GM21515 (cell line): ENCODE data around the gene IQCB1.
"Not testable (repeated sequence)": the region's sequence is repeated elsewhere in the genome, so short reads cannot be mapped to it uniquely, and the experiment has no call there.

ENCODE experiments used
- ATAC-seq: cut with Tn5 transposase; IDR thresholded peaks from one replicate; pipeline ENCODE4 v1.9.1; 2021; ENCODE audit not compliant: unreplicated experiment

IQCB1 gene

GRCh38 chr3:121809249-121809648 is 25.6 kb downstream of the IQCB1 start:
- ATAC-seq: peak; percentile 97

- ATAC-seq: no peak
These were observed 31.0 kb downstream of the IQCB1 start for GRCh38 chr3:121803771-121804320.

GRCh38 chr3:121800906-121801305 is 34.0 kb downstream of the IQCB1 start:
- ATAC-seq: no peak

- ATAC-seq: no peak
These were observed 37.9 kb downstream of the IQCB1 start for GRCh38 chr3:121796970-121797369.

GRCh38 chr3:121794264-121794983 is 40.4 kb downstream of the IQCB1 start:
- ATAC-seq: peak; percentile 48

GRCh38 chr3:121793078-121793477 is 41.8 kb downstream of the IQCB1 start:
- ATAC-seq: no peak

GRCh38 chr3:121786485-121786884 is 48.4 kb downstream of the IQCB1 start:
- no peak for ATAC-seq

- not testable (repeated sequence) for ATAC-seq
These were observed 52.1 kb downstream of the IQCB1 start for GRCh38 chr3:121782784-121783183.

- ATAC-seq: no peak
These were observed 53.2 kb downstream of the IQCB1 start for GRCh38 chr3:121781611-121782010.

GRCh38 chr3:121775095-121775494 is 59.8 kb downstream of the IQCB1 start:
- not testable (repeated sequence) for ATAC-seq

GRCh38 chr3:121769246-121769645 is 65.6 kb downstream of the IQCB1 start:
- ATAC-seq: no peak

GRCh38 chr3:121768452-121768851 is 66.4 kb downstream of the IQCB1 start:
- ATAC-seq: no peak

- ATAC-seq: no peak
These were observed 75.2 kb downstream of the IQCB1 start for GRCh38 chr3:121759541-121760202.

- ATAC-seq: no peak
These were observed 76.0 kb downstream of the IQCB1 start for GRCh38 chr3:121758727-121759450.

- no peak for ATAC-seq
These were observed 76.9 kb downstream of the IQCB1 start for GRCh38 chr3:121757812-121758545.

GRCh38 chr3:121757087-121757811 is 77.6 kb downstream of the IQCB1 start:
- no peak for ATAC-seq

GRCh38 chr3:121752772-121753171 is 82.1 kb downstream of the IQCB1 start:
- ATAC-seq: no peak

GRCh38 chr3:121752261-121752660 is 82.6 kb downstream of the IQCB1 start:
- no peak for ATAC-seq

- ATAC-seq: no peak
These were observed 84.8 kb downstream of the IQCB1 start for GRCh38 chr3:121750087-121750415.

- ATAC-seq: peak; percentile 96
These were observed 85.4 kb downstream of the IQCB1 start, which contains the start of gene GOLGB1 for GRCh38 chr3:121749276-121750086. Gene GOLGB1, minus strand, starts transcription at chr3:121749741. Its CDS starts 18,770 bp downstream, at chr3:121730971.
